ENCODE results near the gene THSD4.

GRCh38 chr15:71526060-71526820 lies 411.0 kb downstream of the THSD4 start:
- TF ChIP-seq YY1 (IDR thresholded peaks at IDR 0.05; ENCODE audit: low read depth, low read length) = no peak
- TF ChIP-seq CTCF (IDR thresholded peaks at IDR 0.05; ENCODE audit: control extremely low read depth in 1 of 3, insufficient read depth in 1 of 3, low read depth in 1 of 3, low read length in 3 of 3) = no peak
- no peak for TF ChIP-seq BACH1 (IDR thresholded peaks at IDR 0.05; ENCODE audit: low read length)
- no peak for TF ChIP-seq KDM5A (IDR thresholded peaks at IDR 0.05; ENCODE audit: low read length)
- no peak for TF ChIP-seq TAF1 (IDR thresholded peaks at IDR 0.05; ENCODE audit: low read depth, low read length)
- no peak for TF ChIP-seq NRF1 (IDR thresholded peaks at IDR 0.05; ENCODE audit: low read depth, low read length)
- no peak for TF ChIP-seq RFX5 (IDR thresholded peaks at IDR 0.05; ENCODE audit: borderline replicate concordance, low read depth, low read length)
- no peak for TF ChIP-seq SIN3A (conservative IDR thresholded peaks at IDR 0.05 in 1 of 2, IDR thresholded peaks at IDR 0.05 in 1 of 2; ENCODE audit: low read depth in 1 of 2, low read length in 2 of 2)
- TF ChIP-seq EZH2 (IDR thresholded peaks at IDR 0.05; ENCODE audit: low read depth, low read length, severe bottlenecking) = no peak

All from H1 (cell line).